ENCODE measurements around the gene NPAS3.

- TF ChIP-seq CTCF (conservative IDR thresholded peaks at IDR 0.05 in 1 of 2, IDR thresholded peaks at IDR 0.05 in 1 of 2; ENCODE audit: low read depth in 1 of 2, low read length in 2 of 2) = peak; percentile 28 to 57
- no peak for TF ChIP-seq EZH2 (IDR thresholded peaks at IDR 0.05; ENCODE audit: low read length, missing control alignments)
These were observed 737.5 kb downstream of the NPAS3 start for GRCh38 chr14:33676135-33676566.
